Activated CD8-positive, alpha-beta memory T cell treated with anti-CD3 and anti-CD28 coated beads for 24 hours (primary cell): ENCODE measurements around the gene OSBPL5.

Experiments
- DNase-seq: peaks from one replicate; pipeline ENCODE4 v3.0.0-alpha.2; 2020

OSBPL5 gene

DNA sequence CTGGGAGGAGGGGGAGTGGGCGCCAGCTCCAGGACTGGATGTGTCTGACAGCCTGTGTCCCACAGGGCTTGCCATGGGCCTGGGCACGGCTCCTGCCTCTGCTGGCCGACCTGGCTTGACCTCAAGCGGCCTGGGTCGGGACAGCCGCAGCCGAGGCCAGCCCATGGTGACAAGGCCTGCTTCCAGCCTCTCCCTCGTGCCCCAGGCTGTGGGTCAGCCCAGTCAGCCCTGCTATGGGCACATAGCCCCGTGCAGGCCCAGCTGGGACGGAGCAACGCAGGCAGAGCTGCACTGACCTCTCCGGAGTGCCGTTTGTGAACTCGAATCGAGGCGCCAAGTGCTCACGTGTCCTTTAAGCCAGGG lies 17.9 kb downstream of the OSBPL5 start:
- no peak for DNase-seq

DNA sequence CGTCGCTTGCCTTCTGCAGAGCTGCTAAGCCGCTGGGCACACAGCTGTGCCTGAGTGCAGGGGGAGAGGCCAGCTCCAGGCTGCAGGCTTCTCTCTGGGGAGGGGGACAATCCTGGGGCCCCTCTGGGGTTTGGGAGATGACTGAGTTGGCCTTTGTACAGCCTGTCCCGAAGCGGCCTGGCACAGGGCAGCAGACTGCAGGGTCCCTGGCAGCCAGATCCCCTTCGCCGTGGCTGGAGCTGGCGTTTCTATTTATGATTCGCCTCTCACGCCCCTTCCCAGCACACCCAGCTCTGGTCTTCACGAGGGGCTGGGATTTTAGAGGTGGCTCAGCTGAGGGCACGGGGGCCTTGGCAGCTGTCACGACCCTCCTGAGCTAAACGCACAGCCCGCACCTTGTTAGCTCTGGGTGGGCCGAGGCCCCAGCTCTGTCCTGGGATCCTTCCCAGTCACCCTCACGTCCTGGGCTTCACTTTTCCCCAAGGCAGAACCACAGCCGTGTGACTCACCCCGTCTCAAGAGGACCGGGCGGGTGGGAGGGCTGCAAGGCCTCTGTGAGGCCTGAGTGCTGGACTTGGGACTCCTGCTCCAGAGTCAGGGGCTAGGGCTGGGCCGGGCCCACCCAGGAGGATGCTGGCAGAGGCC lies 18.4 kb downstream of the OSBPL5 start:
- no peak for DNase-seq

DNA sequence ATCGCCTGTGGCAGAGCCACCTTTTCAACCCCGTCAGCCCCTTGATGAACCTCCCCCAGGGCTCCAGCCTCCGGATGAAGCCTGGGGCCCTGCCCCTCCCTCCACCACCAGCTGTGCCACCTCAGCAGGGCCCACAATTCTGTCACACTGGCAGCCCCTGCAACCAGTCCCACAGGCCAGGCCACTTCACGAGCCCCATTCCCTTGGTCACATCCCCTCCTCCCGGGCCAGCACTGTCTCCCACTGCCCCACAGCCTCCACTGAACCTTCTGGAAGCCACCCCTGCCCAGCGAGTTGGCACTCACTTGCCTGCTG lies 19.9 kb downstream of the OSBPL5 start:
- no peak for DNase-seq

- DNase-seq, result no peak
These were observed 20.6 kb downstream of the OSBPL5 start for GRCh38 chr11:3144296-3145205.

- no peak for DNase-seq
These were observed 21.8 kb downstream of the OSBPL5 start for GRCh38 chr11:3143136-3143880.

GRCh38 chr11:3140291-3140603 lies 24.9 kb downstream of the OSBPL5 start:
- no peak for DNase-seq

GRCh38 chr11:3139481-3140290 lies 25.4 kb downstream of the OSBPL5 start:
- no peak for DNase-seq

DNA sequence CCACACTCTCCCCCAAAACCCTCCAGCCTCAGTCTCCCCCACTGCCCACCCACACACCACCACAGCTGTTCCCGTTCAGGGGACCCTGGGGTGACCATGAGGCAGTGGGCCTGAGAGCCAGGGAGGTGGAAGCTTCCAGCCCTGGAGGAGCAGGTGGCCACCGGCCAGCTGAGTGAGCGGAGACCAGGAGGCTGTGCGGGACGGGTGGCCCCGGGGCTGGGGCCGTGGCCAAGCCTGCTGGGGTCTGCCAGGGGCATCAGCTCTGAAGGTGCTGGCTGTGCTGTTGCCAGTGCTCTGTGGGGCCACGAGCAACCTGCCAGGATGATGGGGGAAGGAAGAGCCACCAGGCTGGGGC lies 26.0 kb downstream of the OSBPL5 start:
- no peak for DNase-seq

DNA sequence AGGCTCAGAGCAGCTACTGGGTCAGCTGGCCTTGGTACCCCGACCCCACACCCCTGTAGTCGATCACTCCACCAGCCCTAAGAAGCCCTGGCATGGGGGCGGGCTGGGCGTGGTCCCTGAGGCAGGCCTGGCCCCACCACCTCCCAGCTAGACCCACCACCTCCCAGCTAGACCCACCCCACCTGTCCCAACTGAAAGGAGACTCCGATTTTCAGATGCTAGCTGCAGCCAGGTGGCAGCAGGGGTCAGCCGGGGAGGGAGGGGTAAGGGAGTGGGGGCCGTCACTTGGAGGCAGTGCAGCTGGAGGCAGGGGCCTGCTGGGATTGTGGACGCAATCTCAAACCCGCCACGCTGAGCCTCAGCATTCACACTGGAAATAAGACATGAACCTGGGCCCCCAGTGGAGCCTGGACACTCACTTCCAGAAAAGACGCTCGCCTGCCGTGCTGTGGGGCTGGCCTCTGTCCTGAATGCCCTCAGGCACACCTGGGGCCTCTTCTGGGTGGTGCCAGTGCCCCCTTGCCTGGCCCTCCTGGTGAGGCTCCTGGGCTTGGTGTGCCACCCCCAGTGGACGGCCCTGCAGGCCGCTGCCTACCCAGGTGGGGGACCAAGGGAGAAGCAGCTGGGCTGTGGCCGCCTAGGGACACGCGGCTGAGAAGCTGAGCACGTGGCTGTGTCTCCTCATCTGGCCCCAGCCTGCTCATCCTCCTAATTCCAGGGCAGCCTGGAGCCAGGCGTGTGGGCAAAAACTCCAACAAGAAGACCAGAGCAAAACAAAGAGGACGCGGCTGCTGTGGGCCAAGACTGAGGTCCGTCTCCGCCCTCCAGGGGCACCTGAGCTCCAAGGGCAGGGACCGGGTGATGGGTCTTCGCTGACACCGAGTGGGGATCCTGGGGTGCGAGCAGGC lies 26.7 kb downstream of the OSBPL5 start:
- no peak for DNase-seq

- no peak for DNase-seq
These were observed 27.5 kb downstream of the OSBPL5 start for GRCh38 chr11:3137486-3138177.

- DNase-seq, result no peak
These were observed 28.3 kb downstream of the OSBPL5 start for GRCh38 chr11:3136546-3137455.

DNA sequence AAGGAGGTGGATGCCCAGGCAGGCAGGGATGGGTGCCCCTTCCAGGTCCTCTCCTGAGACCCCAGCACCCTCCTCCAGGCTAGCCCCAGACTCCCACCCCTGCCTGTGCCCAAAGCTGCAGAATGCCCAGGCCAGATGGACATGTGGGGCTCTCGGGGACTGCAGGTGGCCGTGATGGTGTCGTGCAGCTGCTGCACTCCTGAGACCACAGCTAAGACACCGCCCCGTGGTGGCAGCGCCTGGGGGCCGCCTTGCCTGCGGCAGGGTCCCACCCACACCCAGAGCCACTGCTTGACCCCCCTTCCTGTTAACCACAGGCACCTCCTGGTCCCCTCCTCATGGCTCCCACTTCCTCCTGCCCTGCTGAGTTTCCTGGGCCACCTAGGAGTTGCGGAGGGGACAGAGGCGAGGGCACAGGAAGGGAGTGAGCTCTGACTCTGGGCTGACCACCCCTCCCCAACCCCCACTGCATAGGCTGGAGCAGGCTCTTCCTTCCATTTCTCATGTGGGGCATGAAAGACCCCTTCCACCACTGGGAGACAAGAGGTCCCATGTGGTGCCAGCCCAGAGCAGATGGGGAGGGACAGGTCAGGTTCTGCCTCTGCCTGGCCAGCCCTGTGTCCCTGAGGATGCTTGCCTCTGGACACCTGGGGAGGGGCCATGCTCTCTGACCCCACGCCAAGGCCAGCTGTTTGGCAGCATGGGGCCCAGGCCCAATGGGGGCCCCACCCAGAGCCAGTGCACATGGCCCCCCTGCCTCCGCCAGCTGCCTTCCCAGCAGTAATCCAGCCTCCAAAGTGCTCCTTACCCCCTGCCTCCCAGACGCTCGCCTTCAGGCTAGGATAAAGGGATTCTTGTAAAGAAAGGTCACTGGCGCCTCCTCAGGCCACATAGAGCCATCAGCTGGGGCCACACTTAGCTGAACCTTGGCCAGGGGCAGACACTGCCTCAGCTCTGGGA lies 29.3 kb downstream of the OSBPL5 start:
- no peak for DNase-seq

DNA sequence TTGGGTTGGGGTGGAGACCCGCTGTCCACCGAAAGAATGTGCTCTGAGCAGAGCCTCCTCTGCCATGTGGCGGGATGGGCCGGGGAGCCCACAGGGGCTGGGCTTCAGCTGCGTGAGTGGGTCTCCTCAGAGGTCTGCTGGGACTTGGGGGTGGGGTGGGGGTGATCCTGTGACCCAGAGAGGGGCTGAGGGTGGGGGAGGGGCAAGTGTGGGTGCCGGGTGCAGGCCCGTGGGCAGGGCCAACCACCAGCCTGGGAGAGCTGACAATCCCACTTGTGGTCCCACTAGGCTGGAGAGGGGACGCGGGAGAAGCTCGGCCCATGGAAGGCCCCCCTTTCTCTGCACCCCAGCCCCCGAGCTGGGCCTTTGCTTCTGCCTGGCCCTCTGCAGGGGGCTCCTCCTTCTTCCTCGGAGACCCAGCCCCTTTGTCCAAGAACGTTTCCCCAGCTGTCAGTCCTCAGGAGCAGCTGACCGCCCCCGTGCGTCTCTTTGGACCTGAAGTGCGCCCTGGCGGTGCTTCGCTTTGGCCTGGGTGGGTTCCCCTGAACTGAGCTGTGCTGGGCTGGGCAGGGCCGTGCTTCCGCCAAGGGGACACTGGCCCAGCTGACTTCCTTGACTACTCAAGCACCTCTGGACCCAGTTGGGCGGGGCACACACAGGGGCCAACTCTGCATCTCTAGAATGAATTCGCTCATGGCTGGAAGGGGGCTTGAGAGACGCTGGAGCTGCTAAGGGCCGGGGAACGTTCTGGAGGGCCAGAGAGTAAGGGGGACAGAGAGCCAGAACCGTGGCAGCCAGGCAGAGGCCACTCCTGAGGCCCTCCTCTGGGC lies 30.2 kb downstream of the OSBPL5 start:
- DNase-seq, result no peak

DNA sequence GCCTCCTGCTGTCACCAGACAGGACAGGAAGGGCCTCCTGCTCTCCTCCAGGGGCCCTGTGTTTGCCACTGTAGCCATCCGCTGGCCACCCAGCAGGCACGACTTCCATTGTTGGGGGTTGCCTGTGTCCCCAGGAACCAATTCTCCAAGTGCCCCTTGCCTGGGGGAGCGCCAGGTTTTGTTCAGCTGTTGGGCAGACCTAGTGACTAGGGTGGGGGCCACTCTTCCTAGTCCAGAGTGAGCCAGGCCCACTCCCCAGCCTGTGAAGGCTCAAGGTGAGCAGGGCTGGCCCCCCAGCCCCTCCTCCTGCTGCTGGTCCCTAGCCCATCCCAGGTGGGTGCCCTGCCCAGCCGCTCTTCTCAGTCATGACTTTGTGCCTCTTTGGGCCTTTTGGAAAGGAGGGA lies 30.9 kb downstream of the OSBPL5 start:
- DNase-seq, result no peak

DNA sequence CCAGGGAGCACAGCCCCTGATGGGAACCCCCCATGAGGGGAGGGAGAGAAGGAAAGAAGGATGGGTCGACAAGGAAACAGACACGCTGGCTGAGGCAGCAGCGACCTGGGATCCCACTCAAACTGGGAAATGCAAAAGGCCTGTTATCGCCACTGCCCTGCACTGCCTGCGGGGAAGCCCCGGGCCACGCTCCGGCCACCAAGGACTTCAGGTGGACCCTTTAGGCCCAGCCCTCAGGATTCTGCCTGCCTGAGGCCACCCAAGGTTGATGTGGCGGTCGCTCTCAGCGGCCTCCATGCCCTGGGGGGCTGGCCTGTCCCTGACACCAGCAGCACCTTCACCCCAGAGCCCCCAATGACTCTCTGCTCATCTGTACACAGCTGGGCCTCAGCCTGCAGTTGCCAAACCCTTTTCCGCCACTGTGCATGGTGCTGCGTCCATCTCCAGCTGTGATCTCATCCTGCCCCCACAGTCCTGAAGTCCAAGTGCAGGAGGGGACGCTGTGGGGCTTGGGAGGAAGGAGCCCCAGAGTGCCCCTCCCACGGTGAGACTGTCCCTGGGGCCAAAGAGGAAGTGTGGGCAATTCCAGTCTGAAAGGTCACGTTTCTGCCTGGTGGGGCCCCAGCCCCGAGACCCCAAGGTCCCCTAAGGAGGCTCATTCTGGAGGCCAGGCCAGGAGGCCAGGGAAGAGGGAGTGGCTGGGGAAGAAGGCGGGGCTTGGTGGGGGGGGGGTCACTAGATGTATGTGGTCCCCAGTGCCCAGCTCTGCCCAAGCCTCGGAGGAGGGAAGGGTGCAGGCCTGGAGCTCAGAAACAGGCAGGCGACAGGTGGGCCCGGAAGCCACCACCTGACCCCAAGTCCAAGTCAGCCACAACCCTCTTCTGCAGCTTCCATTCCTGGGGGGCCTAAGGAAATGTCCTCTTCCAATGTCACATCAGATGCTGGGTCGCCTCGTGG lies 31.6 kb downstream of the OSBPL5 start:
- DNase-seq, result no peak

- DNase-seq, result no peak
These were observed 32.3 kb downstream of the OSBPL5 start for GRCh38 chr11:3132831-3133260.

GRCh38 chr11:3132271-3132781 lies 32.8 kb downstream of the OSBPL5 start:
- DNase-seq, result no peak
